ENCODE data around the gene EXOSC5.

- TF ChIP-seq, protein P1, sequence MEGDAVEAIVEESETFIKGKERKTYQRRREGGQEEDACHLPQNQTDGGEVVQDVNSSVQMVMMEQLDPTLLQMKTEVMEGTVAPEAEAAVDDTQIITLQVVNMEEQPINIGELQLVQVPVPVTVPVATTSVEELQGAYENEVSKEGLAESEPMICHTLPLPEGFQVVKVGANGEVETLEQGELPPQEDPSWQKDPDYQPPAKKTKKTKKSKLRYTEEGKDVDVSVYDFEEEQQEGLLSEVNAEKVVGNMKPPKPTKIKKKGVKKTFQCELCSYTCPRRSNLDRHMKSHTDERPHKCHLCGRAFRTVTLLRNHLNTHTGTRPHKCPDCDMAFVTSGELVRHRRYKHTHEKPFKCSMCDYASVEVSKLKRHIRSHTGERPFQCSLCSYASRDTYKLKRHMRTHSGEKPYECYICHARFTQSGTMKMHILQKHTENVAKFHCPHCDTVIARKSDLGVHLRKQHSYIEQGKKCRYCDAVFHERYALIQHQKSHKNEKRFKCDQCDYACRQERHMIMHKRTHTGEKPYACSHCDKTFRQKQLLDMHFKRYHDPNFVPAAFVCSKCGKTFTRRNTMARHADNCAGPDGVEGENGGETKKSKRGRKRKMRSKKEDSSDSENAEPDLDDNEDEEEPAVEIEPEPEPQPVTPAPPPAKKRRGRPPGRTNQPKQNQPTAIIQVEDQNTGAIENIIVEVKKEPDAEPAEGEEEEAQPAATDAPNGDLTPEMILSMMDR (IDR thresholded peaks at IDR 0.05): no peak
- no peak for TF ChIP-seq POLR2A (IDR thresholded peaks at IDR 0.05)
Measured at GRCh38 chr19:41424335-41425173, 27.4 kb upstream of the EXOSC5 start.
